Activated T-cell treated with anti-CD3 and anti-CD28 coated beads for 24 hours (primary cell): ENCODE data around the gene CDK11A.
A peak's percentile ranks its signal among the peaks of the same experiment; 100 is the strongest.
"Not testable (repeated sequence)": the region's sequence is repeated elsewhere in the genome, so short reads cannot be mapped to it uniquely, and the experiment has no call there.

ENCODE experiments used
- DNase-seq: peaks from one replicate; pipeline ENCODE4 v3.0.0-alpha.2; 2020; ENCODE audit warnings: low read depth

CDK11A gene

GRCh38 chr1:1683104-1683905, 40.9 kb downstream of the CDK11A start:
- no peak for DNase-seq

- DNase-seq = no peak
Observed at GRCh38 chr1:1680912-1681273, 43.3 kb downstream of the CDK11A start.

GRCh38 chr1:1680031-1680911, 43.9 kb downstream of the CDK11A start:
- no peak for DNase-seq

GRCh38 chr1:1678581-1679380, 45.4 kb downstream of the CDK11A start:
- DNase-seq = peak; percentile 45

GRCh38 chr1:1677718-1678580, 46.2 kb downstream of the CDK11A start:
- DNase-seq = peak; percentile 34

GRCh38 chr1:1676087-1676486, 48.1 kb downstream of the CDK11A start:
- not testable (repeated sequence) for DNase-seq

- DNase-seq = not testable (repeated sequence)
Observed at GRCh38 chr1:1675218-1675617, 48.9 kb downstream of the CDK11A start.

GRCh38 chr1:1674806-1675205, 49.4 kb downstream of the CDK11A start:
- DNase-seq = not testable (repeated sequence)

- no peak for DNase-seq
Observed at GRCh38 chr1:1672181-1672965, 51.8 kb downstream of the CDK11A start.

- DNase-seq = no peak
Observed at GRCh38 chr1:1671365-1672119, 52.6 kb downstream of the CDK11A start.

GRCh38 chr1:1670866-1671265, 53.3 kb downstream of the CDK11A start:
- DNase-seq = no peak

GRCh38 chr1:1669468-1670440, 54.4 kb downstream of the CDK11A start:
- no peak for DNase-seq

GRCh38 chr1:1666526-1666925, 57.6 kb downstream of the CDK11A start:
- DNase-seq = no peak

GRCh38 chr1:1665815-1666251, 58.3 kb downstream of the CDK11A start:
- DNase-seq = no peak

- no peak for DNase-seq
Observed at GRCh38 chr1:1664941-1665814, 59.0 kb downstream of the CDK11A start.

GRCh38 chr1:1664318-1664717, 59.8 kb downstream of the CDK11A start:
- DNase-seq = not testable (repeated sequence)

- not testable (repeated sequence) for DNase-seq
Observed at GRCh38 chr1:1662830-1663560, 61.2 kb downstream of the CDK11A start.
